Measurements from ENCODE around the gene LAPTM5.

DNA sequence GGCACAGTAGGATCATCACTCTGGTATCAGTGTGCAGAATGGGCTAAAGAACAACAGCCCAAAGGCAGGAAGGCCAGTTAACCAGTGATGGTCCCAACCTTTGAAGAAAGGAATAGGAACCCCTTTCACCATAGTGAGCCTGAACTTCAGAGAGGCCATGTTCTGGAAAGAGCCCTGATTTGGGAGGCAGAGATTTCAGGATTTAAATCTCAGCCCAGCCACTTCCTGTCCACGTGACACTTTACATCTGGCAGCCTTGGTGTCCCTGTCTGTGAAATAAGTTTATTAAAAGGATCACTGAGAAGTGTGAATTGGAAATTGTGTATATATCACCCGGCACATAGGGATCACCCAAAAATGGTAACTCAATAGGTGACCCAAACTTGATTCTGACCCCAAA lies 47.2 kb downstream of the LAPTM5 start:
- TF ChIP-seq POLR2AphosphoS5 (IDR thresholded peaks at IDR 0.05; ENCODE audit: low read length) (no peak), CHD4 (IDR thresholded peaks at IDR 0.05) (no peak), NR2C1 (IDR thresholded peaks at IDR 0.05) (no peak)

All from GM12878 (cell line).